Nephron progenitor cell (in vitro differentiated cells): ENCODE data around the gene ZNF322.
"Not testable (repeated sequence)": the region's sequence is repeated elsewhere in the genome, so short reads cannot be mapped to it uniquely, and the experiment has no call there.

ENCODE experiments used
- DNase-seq: peaks from one replicate; pipeline ENCODE4 v3.0.0; 2021
- H3K27ac Mint-ChIP-seq: 2 replicates; pipeline ENCODE4 v1.8.0; 2021; ENCODE audit warnings: mild to moderate bottlenecking, moderate library complexity, mixed read lengths
- H3K27me3 Mint-ChIP-seq: 2 replicates; pipeline ENCODE4 v1.8.0; 2021; ENCODE audit warnings: mild to moderate bottlenecking, low read depth, mixed read lengths; ENCODE audit not compliant: poor library complexity
- H3K36me3 Mint-ChIP-seq: 2 replicates; pipeline ENCODE4 v1.8.0; 2021; ENCODE audit warnings: low read depth, mixed read lengths
- H3K4me1 Mint-ChIP-seq: 2 replicates; pipeline ENCODE4 v1.8.0; 2021; ENCODE audit warnings: mixed read lengths
- H3K4me3 Mint-ChIP-seq: 2 replicates; pipeline ENCODE4 v1.8.0; 2021; ENCODE audit warnings: mild to moderate bottlenecking, moderate library complexity, mixed read lengths
- H3K9me3 Mint-ChIP-seq: 2 replicates; pipeline ENCODE4 v1.8.0; 2021; ENCODE audit warnings: mild to moderate bottlenecking, moderate library complexity, mixed read lengths
- TF ChIP-seq, protein P1 (sequence below): fragments of 200-600 bp; sonication (generic); IDR thresholded peaks from 2 replicates; pipeline ENCODE4 v1.5.0; 2021; ENCODE audit warnings: antibody characterized with exemption

Gene ZNF322, protein sequence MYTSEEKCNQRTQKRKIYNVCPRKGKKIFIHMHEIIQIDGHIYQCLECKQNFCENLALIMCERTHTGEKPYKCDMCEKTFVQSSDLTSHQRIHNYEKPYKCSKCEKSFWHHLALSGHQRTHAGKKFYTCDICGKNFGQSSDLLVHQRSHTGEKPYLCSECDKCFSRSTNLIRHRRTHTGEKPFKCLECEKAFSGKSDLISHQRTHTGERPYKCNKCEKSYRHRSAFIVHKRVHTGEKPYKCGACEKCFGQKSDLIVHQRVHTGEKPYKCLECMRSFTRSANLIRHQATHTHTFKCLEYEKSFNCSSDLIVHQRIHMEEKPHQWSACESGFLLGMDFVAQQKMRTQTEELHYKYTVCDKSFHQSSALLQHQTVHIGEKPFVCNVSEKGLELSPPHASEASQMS

DNA sequence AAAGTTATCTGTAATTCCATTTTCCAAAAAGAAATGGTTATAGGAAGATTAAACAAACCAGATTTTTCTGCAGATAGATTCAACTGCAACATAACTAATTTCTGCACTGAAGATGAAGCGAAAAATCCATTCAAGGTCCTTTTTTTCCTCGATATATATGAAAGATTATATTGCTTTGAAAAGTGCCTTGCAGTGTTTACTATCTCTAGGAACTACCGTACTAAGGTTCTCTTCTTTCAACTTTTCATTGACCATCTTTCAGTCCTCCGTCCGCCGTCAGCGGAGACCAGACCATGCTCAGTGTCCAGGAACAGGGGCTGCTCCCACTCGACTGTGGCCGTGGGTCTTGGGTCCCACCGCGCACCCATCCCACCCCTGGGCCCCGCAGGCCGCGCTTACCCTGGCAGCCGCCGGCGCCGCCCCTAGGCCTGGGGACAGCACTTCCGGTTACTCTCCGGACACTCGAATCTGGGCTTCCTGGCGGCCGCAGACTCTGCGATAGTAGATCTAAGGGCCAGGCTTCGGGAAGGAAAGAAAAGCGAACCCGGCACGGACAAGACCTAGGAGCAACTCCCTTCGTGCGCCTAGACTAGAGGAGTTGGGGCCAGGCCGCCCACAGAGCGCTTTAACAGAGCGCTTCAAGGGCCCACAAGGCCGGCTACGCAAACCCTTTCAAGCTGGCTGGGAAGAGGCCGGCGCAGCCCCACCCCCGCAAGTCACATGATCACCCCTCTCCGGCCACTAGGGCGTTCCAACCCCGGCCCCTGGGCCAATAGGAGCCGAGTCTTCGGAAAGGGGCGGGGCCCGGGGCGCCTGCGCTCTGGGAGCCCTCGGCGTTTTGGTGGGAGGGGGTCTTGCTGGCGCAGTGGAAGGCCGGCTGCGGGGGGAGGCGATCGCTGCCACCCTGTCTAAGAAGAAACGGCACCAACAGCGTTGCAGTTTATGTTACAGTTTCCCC is at the start of gene ZNF322:
Gene ZNF322, minus strand, starts transcription at position 705 of the 958 bp plus-strand sequence. CDS start 21,193 bp downstream, outside the sequence.
- H3K27me3 Mint-ChIP-seq, result peaks cover 36% of the 10 kb centered on the region
- H3K9me3 Mint-ChIP-seq, result peaks cover 9% of the 10 kb centered on the region
- H3K36me3 Mint-ChIP-seq, result peaks cover 40% of the 10 kb centered on the region
- H3K27ac Mint-ChIP-seq, result peak within 1 kb of the TSS; percentile 41
- H3K4me1 Mint-ChIP-seq, result peaks cover 25% of the 10 kb centered on the region
- DNase-seq, result peak; percentile 97
- TF ChIP-seq, protein P1, sequence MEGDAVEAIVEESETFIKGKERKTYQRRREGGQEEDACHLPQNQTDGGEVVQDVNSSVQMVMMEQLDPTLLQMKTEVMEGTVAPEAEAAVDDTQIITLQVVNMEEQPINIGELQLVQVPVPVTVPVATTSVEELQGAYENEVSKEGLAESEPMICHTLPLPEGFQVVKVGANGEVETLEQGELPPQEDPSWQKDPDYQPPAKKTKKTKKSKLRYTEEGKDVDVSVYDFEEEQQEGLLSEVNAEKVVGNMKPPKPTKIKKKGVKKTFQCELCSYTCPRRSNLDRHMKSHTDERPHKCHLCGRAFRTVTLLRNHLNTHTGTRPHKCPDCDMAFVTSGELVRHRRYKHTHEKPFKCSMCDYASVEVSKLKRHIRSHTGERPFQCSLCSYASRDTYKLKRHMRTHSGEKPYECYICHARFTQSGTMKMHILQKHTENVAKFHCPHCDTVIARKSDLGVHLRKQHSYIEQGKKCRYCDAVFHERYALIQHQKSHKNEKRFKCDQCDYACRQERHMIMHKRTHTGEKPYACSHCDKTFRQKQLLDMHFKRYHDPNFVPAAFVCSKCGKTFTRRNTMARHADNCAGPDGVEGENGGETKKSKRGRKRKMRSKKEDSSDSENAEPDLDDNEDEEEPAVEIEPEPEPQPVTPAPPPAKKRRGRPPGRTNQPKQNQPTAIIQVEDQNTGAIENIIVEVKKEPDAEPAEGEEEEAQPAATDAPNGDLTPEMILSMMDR, result no peak
- peak within 1 kb of the TSS; percentile 86 for H3K4me3 Mint-ChIP-seq

DNA sequence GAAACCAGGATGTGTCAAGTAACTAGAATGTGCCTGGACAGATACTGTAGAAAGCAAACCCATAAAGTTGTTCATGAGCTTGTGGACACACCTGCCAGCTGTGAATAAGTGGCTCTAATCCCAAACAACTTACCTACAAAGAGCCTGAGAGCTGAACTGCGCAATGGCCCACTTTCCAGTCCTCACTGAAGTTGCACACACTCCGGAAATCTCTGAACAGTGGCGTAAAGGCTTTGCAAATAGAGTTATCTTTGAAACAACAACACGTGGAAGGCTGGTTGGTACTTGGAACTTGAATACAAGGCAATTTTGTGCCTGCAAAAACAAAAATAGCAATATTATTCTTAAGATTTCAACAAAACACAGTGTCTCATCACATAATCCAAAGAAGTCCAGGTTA is 46.2 kb upstream of the ZNF322 start:
- H3K4me3 Mint-ChIP-seq, H3K36me3 Mint-ChIP-seq, H3K27ac Mint-ChIP-seq, H3K27me3 Mint-ChIP-seq, H3K9me3 Mint-ChIP-seq, H3K4me1 Mint-ChIP-seq, DNase-seq: not testable (repeated sequence)

DNA sequence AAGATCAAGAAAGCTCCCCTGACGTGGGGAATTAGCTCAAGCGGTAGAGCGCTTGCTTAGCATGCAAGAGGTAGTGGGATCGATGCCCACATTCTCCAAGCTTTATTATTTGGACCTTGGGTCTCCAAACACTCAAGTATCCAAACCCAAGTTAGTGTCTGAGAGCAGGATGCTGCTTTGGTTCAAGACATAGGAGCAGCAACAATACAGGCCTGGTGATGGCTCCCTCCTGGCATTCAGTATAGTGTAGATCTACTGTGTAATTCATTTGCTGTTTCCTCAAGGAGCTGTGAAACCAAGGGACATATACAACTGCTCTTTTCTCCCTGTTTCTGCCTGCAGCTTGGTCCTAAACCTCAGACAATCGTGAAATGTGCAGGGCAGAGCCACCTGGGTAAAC is 45.8 kb upstream of the ZNF322 start:
- not testable (repeated sequence) for H3K9me3 Mint-ChIP-seq, H3K36me3 Mint-ChIP-seq, DNase-seq, H3K27ac Mint-ChIP-seq, H3K4me3 Mint-ChIP-seq, H3K27me3 Mint-ChIP-seq, H3K4me1 Mint-ChIP-seq

DNA sequence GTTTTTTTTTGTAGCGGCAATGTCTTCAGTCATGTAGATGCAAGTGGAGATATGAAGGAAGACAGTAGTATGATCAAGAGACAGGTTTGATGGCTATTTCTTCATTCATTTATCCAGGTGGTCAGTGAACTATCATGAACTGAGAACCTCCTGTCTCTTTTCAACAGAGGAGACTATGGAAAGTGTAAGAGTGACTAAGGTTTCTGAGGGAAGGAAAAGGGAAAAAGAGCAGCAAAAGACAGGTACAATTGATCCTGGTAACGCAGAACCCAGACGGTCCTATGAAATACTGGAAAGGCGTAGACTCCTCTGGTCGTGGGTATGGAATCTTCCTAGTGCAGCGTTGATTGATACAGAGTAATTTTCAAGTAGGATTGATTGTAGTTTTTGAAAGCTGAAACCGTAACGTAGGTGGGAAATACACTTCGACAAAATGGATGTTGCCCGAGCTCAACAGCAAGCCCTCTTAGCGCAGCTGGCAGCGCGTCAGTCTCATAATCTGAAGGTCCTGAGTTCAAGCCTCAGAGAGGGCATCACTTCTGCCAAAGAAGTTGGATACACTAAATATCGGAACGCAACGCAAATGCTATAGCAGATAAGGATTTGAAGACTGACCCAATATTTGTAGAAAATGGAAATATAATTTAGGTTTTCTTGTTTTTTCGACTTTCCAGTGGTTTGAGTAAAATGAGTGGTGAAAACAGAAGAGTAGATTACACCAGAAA is 41.6 kb upstream of the ZNF322 start:
- H3K27me3 Mint-ChIP-seq, H3K4me1 Mint-ChIP-seq, H3K4me3 Mint-ChIP-seq, DNase-seq, H3K36me3 Mint-ChIP-seq, H3K9me3 Mint-ChIP-seq, H3K27ac Mint-ChIP-seq: not testable (repeated sequence)

DNA sequence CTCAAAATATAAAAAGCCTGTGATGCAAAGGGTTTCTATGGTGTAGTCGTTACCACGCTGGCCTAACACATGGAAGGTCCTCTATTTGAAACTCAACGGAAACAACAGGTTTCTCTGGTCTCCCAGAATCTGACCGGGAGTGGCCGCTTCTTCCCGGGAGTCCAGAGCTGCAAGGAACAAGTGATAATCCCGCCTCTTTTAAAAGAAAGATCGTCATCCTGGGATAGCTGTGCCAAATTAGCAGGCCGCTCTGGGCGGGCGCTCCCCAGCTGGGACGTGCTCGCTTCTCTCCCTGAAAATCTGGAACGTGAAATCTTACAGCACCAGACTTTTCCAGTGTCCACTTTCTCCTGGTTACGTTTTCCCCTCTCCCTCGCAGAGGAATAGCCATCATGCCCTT is 38.0 kb upstream of the ZNF322 start:
- not testable (repeated sequence) for H3K36me3 Mint-ChIP-seq, H3K27me3 Mint-ChIP-seq, H3K4me1 Mint-ChIP-seq, DNase-seq, H3K27ac Mint-ChIP-seq, H3K9me3 Mint-ChIP-seq, H3K4me3 Mint-ChIP-seq

DNA sequence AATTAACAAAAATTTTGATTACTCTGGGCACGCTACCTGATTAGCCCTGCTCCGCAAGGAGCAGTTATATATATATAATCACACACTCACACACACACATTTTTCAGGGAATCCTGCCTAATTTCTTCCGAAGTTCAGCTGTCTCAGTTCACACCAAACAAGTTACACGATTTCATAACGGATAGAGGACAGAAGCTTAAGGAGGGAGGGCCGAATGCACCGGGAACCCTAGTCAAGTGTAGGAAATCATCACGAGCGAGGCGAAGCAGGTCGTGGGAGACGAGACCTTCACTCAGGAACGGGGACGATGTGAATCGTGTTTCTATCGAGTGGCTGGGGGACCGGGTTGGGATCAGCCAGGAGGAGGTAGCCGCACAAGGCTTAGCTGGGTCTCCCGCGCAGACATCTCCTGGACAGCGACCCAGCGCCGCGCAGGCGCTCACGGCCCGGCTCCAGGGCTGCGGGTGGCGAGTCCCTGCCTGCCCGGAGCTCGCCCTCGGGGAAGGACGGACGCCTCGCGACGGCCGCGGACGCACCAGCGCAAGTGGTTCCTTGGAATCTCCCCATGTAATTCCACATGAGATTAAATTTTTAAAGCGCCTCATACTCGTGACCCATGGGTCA is 29.9 kb upstream of the ZNF322 start:
- H3K36me3 Mint-ChIP-seq, H3K9me3 Mint-ChIP-seq, DNase-seq, H3K27ac Mint-ChIP-seq, H3K27me3 Mint-ChIP-seq, H3K4me3 Mint-ChIP-seq, H3K4me1 Mint-ChIP-seq: not testable (repeated sequence)

DNA sequence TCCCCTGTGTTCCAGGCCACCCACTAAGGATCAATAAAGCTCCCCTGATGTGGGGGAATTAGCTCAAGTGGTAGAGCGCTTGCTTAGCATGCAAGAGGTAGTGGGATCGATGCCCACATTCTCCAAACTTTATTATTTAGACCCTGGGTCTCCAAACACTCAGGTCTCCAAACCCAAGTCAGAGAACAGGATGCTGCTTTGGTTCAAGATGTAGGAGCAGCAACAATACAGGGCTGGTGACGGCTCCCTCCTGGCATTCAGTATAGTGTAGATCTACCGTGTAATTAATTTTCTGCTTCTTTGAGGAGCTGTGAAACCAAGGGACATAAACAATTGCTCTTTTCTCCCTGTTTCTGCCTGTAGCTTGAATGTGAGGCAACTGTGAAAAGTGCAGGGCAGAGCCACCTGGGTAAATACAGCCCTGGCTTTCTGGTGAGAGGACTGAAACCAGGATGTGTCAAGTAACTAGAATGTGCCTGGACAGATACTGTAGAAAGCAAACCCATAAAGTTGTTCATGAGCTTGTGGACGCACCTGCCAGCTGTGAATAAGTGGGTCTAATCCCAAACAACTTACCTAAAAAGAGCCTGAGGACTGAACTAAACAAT is 23.0 kb upstream of the ZNF322 start:
- not testable (repeated sequence) for H3K36me3 Mint-ChIP-seq, H3K9me3 Mint-ChIP-seq, DNase-seq, H3K4me3 Mint-ChIP-seq, H3K27ac Mint-ChIP-seq, H3K27me3 Mint-ChIP-seq, H3K4me1 Mint-ChIP-seq

DNA sequence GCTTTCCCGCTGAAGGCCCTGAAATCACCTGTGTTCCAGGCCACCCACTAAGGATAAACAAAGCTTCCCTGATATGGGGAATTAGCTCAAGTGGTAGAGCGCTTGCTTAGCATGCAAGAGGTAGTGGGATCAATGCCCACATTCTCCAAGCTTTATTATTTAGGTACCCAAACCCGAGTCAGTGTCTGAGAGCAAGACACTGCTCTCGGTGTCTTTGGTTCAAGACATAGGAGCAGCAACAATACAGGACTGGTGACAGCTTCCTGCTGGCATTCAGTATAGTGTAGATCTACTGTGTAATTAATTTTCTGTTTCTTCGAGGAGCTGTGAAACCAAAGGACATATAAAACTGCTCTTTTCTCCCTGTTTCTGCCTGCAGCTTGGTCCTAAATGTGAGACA is 13.7 kb upstream of the ZNF322 start:
- H3K27me3 Mint-ChIP-seq, H3K27ac Mint-ChIP-seq, H3K9me3 Mint-ChIP-seq, H3K4me1 Mint-ChIP-seq, H3K36me3 Mint-ChIP-seq, H3K4me3 Mint-ChIP-seq, DNase-seq: not testable (repeated sequence)

DNA sequence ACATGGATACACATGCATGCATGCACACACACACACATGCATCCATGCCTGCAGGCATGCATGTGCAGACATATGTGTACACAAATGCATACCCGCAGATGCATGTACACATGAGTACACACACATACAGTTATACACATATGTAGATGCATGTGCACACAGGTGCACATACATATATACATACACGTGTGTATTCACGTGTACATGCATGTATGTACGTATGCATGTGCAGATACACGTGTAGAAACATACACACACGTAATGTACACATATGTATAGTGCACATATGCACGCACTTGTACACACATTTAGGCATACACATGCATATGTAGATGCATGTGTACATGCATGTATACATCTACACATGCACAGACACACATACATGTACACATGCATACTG is 11.0 kb upstream of the ZNF322 start:
- H3K36me3 Mint-ChIP-seq, H3K27ac Mint-ChIP-seq, DNase-seq, H3K27me3 Mint-ChIP-seq, H3K4me3 Mint-ChIP-seq, H3K9me3 Mint-ChIP-seq, H3K4me1 Mint-ChIP-seq: not testable (repeated sequence)

DNA sequence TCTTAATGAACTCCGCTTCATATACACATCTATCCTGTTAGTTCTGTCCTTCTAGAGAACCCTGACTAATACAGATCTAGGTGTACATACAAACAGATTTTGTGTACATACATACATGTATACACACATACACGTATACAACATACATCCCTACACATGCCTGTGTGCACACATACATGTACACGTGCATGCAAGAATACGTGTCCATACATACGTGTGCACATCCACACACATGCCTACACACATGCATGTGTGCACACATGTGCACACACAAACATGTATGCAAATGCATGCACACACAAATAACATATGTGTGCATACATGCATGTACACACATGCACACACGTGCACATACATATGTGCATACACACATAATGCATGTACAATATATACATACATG is 10.5 kb upstream of the ZNF322 start:
- peaks cover 10% of the 10 kb centered on the region for H3K27me3 Mint-ChIP-seq
- not testable (repeated sequence) for DNase-seq, H3K4me3 Mint-ChIP-seq, H3K36me3 Mint-ChIP-seq, H3K9me3 Mint-ChIP-seq, H3K27ac Mint-ChIP-seq, H3K4me1 Mint-ChIP-seq
